Fibroblast of pulmonary artery (primary cell): ENCODE measurements around the gene HTRA3.
"Not testable (repeated sequence)": the region's sequence is repeated elsewhere in the genome, so short reads cannot be mapped to it uniquely, and the experiment has no call there.

Experiments used
- DNase-seq: peaks from one replicate; pipeline ENCODE4 v3.0.0-alpha.2; 2010; ENCODE audit warnings: low read depth
- H3K4me3 ChIP-seq: replicated peaks from 2 replicates; pipeline ENCODE4 v1.5.1; 2011; ENCODE audit warnings: low read depth, mild to moderate bottlenecking, control low read depth, low read length, moderate library complexity
- CTCF ChIP-seq: IDR thresholded peaks from 2 replicates; pipeline ENCODE4 v1.5.1; 2011; ENCODE audit warnings: mild to moderate bottlenecking, control low read depth, low read length, inconsistent platforms; ENCODE audit errors: missing control alignments

HTRA3 gene

GRCh38 chr4:8346838-8347605 lies 77.5 kb downstream of the HTRA3 start:
- no peak for DNase-seq
- TF ChIP-seq CTCF, result no peak
- H3K4me3 ChIP-seq, result no peak overlapping the region

- DNase-seq, result no peak
- no peak for TF ChIP-seq CTCF
- no peak overlapping the region for H3K4me3 ChIP-seq
These were observed 78.1 kb downstream of the HTRA3 start for GRCh38 chr4:8347660-8348059.

- no peak for TF ChIP-seq CTCF
- DNase-seq, result no peak
- no peak overlapping the region for H3K4me3 ChIP-seq
These were observed 78.5 kb downstream of the HTRA3 start for GRCh38 chr4:8348071-8348470.

- DNase-seq, result not testable (repeated sequence)
These were observed 79.7 kb downstream of the HTRA3 start for GRCh38 chr4:8349236-8349635.

GRCh38 chr4:8349664-8350236 lies 80.2 kb downstream of the HTRA3 start:
- no peak for TF ChIP-seq CTCF
- no peak for DNase-seq
- no peak overlapping the region for H3K4me3 ChIP-seq

More at GRCh38 chr4:8349236-8349635, 79.7 kb downstream of the HTRA3 start:
- H3K4me3 ChIP-seq, result not testable (repeated sequence)

- no peak for DNase-seq
- H3K4me3 ChIP-seq, result no peak overlapping the region
These were observed 80.8 kb downstream of the HTRA3 start for GRCh38 chr4:8350352-8350751.

More at GRCh38 chr4:8350352-8350751, 80.8 kb downstream of the HTRA3 start:
- no peak for TF ChIP-seq CTCF
